Posterior cingulate gyrus (tissue), 11 donors: ENCODE results near the gene ZNF343.

Source experiments
- DNase-seq, 10 donors: peaks; one replicate each; pipeline versions ENCODE4 v3.0.0 to v3.0.0-alpha.2; 2020 to 2021; ENCODE audit warnings: mixed read lengths in 3 of 10
- intact Hi-C: fragments of 100-400 bp; cut with DNase I; formaldehyde crosslinking; loops from one replicate; pipeline ENCODE4 v1.15.1; 2023

The ZNF343 gene

GRCh38 chr20:2451939-2452732, 56.6 kb downstream of the ZNF343 start:
- peak; percentile 56 to 94 (median 80) for DNase-seq
- intact Hi-C loops: loop anchor here (1.0 to 10.0 kb wide), 3 partner anchors 102 to 687 kb away; no protein-coding TSS in a partner anchor

- no peak for DNase-seq
- intact Hi-C loops: loop anchor here (5.0 to 10.0 kb wide), 2 partner anchors 484 to 687 kb away; no protein-coding TSS in a partner anchor
These were observed 57.3 kb downstream of the ZNF343 start for GRCh38 chr20:2451422-2451821.

- intact Hi-C loops: no loop called here
These were observed 59.3 kb downstream of the ZNF343 start for GRCh38 chr20:2449386-2449785.

GRCh38 chr20:2446845-2447244, 61.9 kb downstream of the ZNF343 start:
- intact Hi-C loops: no loop called here
- DNase-seq: no peak

More at GRCh38 chr20:2449386-2449785, 59.3 kb downstream of the ZNF343 start:
- no peak for DNase-seq
